ENCODE results near the gene LINGO3.

GRCh38 chr19:2321565-2322283, 13.8 kb upstream of the LINGO3 start:
- TF ChIP-seq POLR2A (IDR thresholded peaks at IDR 0.05) = no peak
- TF ChIP-seq CTCF (IDR thresholded peaks at IDR 0.05) = no peak
- TF ChIP-seq EP300 (IDR thresholded peaks at IDR 0.05) = no peak
- TF ChIP-seq POLR2AphosphoS5 (IDR thresholded peaks at IDR 0.05) = no peak
